Measurements from ENCODE around the gene PWWP2B. TPM values are rescaled to one million over a fixed set of nuclear protein-coding genes. Genes with fewer than 3 reads are reported as not detected.

Gene PWWP2B
- total and polyA plus RNA-seq, 2 of the 8 experiments (the other 6 are each of a cell fraction or from before 2014, with no cell fraction given): 5.3 to 10.8 TPM

DNA sequence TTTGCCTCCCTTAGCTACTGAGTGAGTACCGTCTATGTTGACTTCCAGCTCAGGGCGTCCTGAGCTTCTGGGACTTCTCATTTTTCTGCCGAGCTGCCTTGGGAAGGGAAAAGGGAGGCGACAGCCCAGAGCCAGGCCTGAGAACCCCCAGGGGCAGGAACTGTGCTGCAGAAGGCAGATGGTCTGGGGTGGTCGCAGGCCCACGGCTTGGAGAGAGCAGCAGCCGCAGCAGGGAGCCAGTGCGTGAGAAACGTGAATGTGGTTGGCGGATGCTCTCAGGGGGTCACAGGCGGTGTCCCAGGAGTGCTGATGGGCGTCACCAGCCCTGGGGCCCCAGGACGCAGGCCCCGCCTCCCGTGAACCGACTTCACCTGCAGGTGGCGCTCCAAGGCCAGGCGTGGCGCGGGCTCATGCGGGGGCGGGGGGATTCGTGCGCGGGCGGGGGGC, 9.2 kb upstream of the PWWP2B start (continued):
- no peak for TF ChIP-seq SIX5 (IDR thresholded peaks at IDR 0.05; ENCODE audit: low read depth, low read length)
- TF ChIP-seq EP300 (IDR thresholded peaks at IDR 0.05; ENCODE audit: borderline replicate concordance in 1 of 2, low read depth in 2 of 2, low read length in 2 of 2): no peak
- TF ChIP-seq CREB1 (IDR thresholded peaks at IDR 0.05): peak; percentile 58; the same call in 1 of the 2 replicates
- TF ChIP-seq RAD21 (IDR thresholded peaks at IDR 0.05 in 1 of 2, conservative IDR thresholded peaks at IDR 0.05 in 1 of 2; ENCODE audit: low read depth in 2 of 2, low read length in 2 of 2): peak; percentile 68 to 76
- TF ChIP-seq, protein P1, sequence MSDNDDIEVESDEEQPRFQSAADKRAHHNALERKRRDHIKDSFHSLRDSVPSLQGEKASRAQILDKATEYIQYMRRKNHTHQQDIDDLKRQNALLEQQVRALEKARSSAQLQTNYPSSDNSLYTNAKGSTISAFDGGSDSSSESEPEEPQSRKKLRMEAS (IDR thresholded peaks at IDR 0.05): peak; percentile 41; the same call in 1 of the 2 replicates

Data from H1 (cell line).